OCI-LY7 (cell line): ENCODE measurements around the gene PRLH. TPM values are rescaled to one million over a fixed set of nuclear protein-coding genes. Genes with fewer than 3 reads are reported as not detected.

Experiments used
- BruUV-seq: library from RNA; stranded (reverse); fragments of 400-500 nt; replicated peaks from 2 replicates; lab custom pipeline; 2021; lab: Mats Ljungman, UMichigan
- CTCF ChIA-PET: fragments of 300-600 bp; sonication (Branson Sonifier 250); formaldehyde crosslinking; loops from one replicate; lab custom pipeline; 2022; ENCODE audit warnings: antibody characterized with exemption; ENCODE audit not compliant: unreplicated experiment; lab: Charles Lee
- POLR2A ChIA-PET: fragments of 300-600 bp; sonication (Branson Sonifier 250); formaldehyde crosslinking; loops from one replicate; lab custom pipeline; 2022; ENCODE audit warnings: antibody characterized with exemption; lab: Charles Lee
- DNase-seq: peaks from one replicate; pipeline ENCODE4 v3.0.0-alpha.2; 2015; ENCODE audit warnings: low spot score
- H2AFZ ChIP-seq: fragments of 200-600 bp; sonication (generic), shearing (Covaris generic); 2 replicates; pipeline ENCODE4 v1.6.1; 2014; ENCODE audit warnings: mild to moderate bottlenecking, antibody characterized with exemption, low read length, moderate library complexity
- H3K27ac ChIP-seq: fragments of 200-600 bp; sonication (generic); 2 replicates; pipeline ENCODE4 v1.5.1; 2014; ENCODE audit warnings: mixed run types, low read depth, mild to moderate bottlenecking, moderate library complexity, low read length, inconsistent platforms; ENCODE audit not compliant: poor library complexity, severe bottlenecking
- H3K36me3 ChIP-seq: fragments of 200-600 bp; sonication (generic); 2 replicates; pipeline ENCODE4 v1.6.1; 2014; ENCODE audit warnings: mild to moderate bottlenecking, antibody characterized with exemption, low read length, moderate library complexity, mixed read lengths; ENCODE audit not compliant: insufficient read depth
- H3K4me1 ChIP-seq: fragments of 200-600 bp; sonication (generic); 2 replicates; pipeline ENCODE4 v1.5.1; 2014; ENCODE audit warnings: mild to moderate bottlenecking, low read length; ENCODE audit not compliant: insufficient read depth, poor library complexity, severe bottlenecking
- H3K4me2 ChIP-seq: fragments of 200-600 bp; sonication (generic); 2 replicates; pipeline ENCODE4 v1.6.1; 2014; ENCODE audit warnings: mild to moderate bottlenecking, low read length
- H3K4me3 ChIP-seq: fragments of 200-600 bp; sonication (generic); 2 replicates; pipeline ENCODE4 v1.5.1; 2014; ENCODE audit warnings: mild to moderate bottlenecking, low read depth, low read length; ENCODE audit not compliant: poor library complexity, severe bottlenecking
- H3K79me2 ChIP-seq: fragments of 200-600 bp; sonication (generic); 2 replicates; pipeline ENCODE4 v1.6.1; 2016; ENCODE audit warnings: low read depth, mild to moderate bottlenecking, low read length, moderate library complexity, mixed read lengths; ENCODE audit not compliant: insufficient read depth
- H3K9me2 ChIP-seq: fragments of 200-600 bp; sonication (generic); 2 replicates; pipeline ENCODE4 v1.6.1; 2016; ENCODE audit warnings: mild to moderate bottlenecking, low read length, mixed read lengths; ENCODE audit not compliant: insufficient read depth
- H3K9me3 ChIP-seq: fragments of 200-600 bp; sonication (generic); 2 replicates; pipeline ENCODE4 v1.6.1; 2014; ENCODE audit warnings: mild to moderate bottlenecking, mixed run types, low read length, mixed read lengths
- H4K20me1 ChIP-seq: fragments of 200-600 bp; sonication (generic); 2 replicates; pipeline ENCODE4 v1.6.1; 2014; ENCODE audit warnings: mild to moderate bottlenecking, antibody characterized with exemption, low read length, moderate library complexity, mixed read lengths; ENCODE audit not compliant: insufficient read depth
- CTCF ChIP-seq: fragments of 200-600 bp; sonication (generic); conservative IDR thresholded peaks from 2 replicates; pipeline ENCODE4 v1.5.1; 2014; ENCODE audit warnings: mild to moderate bottlenecking, antibody characterized with exemption, low read length, moderate library complexity, mixed read lengths
- EZH2phosphoT487 ChIP-seq: fragments of 200-600 bp; sonication (generic); IDR thresholded peaks from 2 replicates; pipeline ENCODE4 v1.6.1; 2018; ENCODE audit warnings: low read depth, borderline replicate concordance, mild to moderate bottlenecking, mixed run types, antibody characterized with exemption, low read length, moderate library complexity, mixed read lengths
- intact Hi-C: fragments of 100-400 bp; cut with micrococcal nuclease; formaldehyde crosslinking; loops from one replicate; pipeline ENCODE4 v1.10.0; 2022; ENCODE audit not compliant: unreplicated experiment
- total RNA-seq, 2 experiments: library from RNA; depleted of rRNA in 1 of 2; stranded (reverse); fragments of >200 nt in 1 of 2; shearing (Covaris generic) in 1 of 2; gene quantifications; 2 replicates each; pipeline ENCODE4 v1.2.3, GENCODE V29; 2014 to 2022

Gene PRLH
- total RNA-seq, 2 experiments from 2014 or later: not detected

GRCh38 chr2:237573721-237574415 lies 7.5 kb downstream of the PRLH start:
- H3K4me1 ChIP-seq: no peaks in the 10 kb centered on the region
- TF ChIP-seq EZH2phosphoT487: no peak
- TF ChIP-seq CTCF: no peak
- H4K20me1 ChIP-seq: no peaks in the 10 kb centered on the region
- no peak overlapping the region for H3K4me3 ChIP-seq
- no peaks in the 10 kb centered on the region for H3K9me3 ChIP-seq
- H3K27ac ChIP-seq: no peak overlapping the region
- H3K9me2 ChIP-seq: no peaks in the 10 kb centered on the region
- POLR2A ChIA-PET: interaction anchor here (0.7 kb wide), 1 partner anchor 1867 kb away, joined by 4 read pairs; no protein-coding TSS in a partner anchor
- no peaks in the 10 kb centered on the region for H3K79me2 ChIP-seq
- CTCF ChIA-PET: no interaction called here
- H3K4me2 ChIP-seq: no peak overlapping the region
- intact Hi-C loops: loop anchor here (10.0 kb wide), 1 partner anchor 449 kb away; no protein-coding TSS in a partner anchor
- BruUV-seq: no TSS peak
- no peak for DNase-seq
- H3K36me3 ChIP-seq: no peaks in the 10 kb centered on the region
- no peak overlapping the region for H2AFZ ChIP-seq

GRCh38 chr2:237574467-237574866 lies 8.1 kb downstream of the PRLH start:
- H3K4me3 ChIP-seq: no peak overlapping the region
- no peaks in the 10 kb centered on the region for H3K9me3 ChIP-seq
- no TSS peak for BruUV-seq
- H3K4me1 ChIP-seq: no peaks in the 10 kb centered on the region
- H4K20me1 ChIP-seq: no peaks in the 10 kb centered on the region
- H2AFZ ChIP-seq: no peak overlapping the region
- TF ChIP-seq EZH2phosphoT487: no peak
- no peak for TF ChIP-seq CTCF
- H3K4me2 ChIP-seq: no peak overlapping the region
- ChIA-PET POLR2A (no interaction called here), CTCF (no interaction called here)
- intact Hi-C loops: loop anchor here (10.0 kb wide), 1 partner anchor 450 kb away; no protein-coding TSS in a partner anchor
- H3K36me3 ChIP-seq: no peaks in the 10 kb centered on the region
- H3K79me2 ChIP-seq: no peaks in the 10 kb centered on the region
- H3K9me2 ChIP-seq: no peaks in the 10 kb centered on the region
- H3K27ac ChIP-seq: no peak overlapping the region
- no peak for DNase-seq
